GM10266 (cell line): ENCODE measurements around the gene APLP2.
A peak's percentile ranks its signal among the peaks of the same experiment; 100 is the strongest.

ENCODE experiments used
- DNase-seq: peaks from one replicate; pipeline ENCODE4 v3.0.0; 2012; ENCODE audit errors: extremely low spot score
- CTCF ChIP-seq: IDR thresholded peaks from 2 replicates; pipeline ENCODE4 v1.5.1; 2012; ENCODE audit warnings: mild to moderate bottlenecking, low read depth; ENCODE audit not compliant: control insufficient read depth, insufficient read depth; ENCODE audit errors: missing control alignments

APLP2 gene

DNA sequence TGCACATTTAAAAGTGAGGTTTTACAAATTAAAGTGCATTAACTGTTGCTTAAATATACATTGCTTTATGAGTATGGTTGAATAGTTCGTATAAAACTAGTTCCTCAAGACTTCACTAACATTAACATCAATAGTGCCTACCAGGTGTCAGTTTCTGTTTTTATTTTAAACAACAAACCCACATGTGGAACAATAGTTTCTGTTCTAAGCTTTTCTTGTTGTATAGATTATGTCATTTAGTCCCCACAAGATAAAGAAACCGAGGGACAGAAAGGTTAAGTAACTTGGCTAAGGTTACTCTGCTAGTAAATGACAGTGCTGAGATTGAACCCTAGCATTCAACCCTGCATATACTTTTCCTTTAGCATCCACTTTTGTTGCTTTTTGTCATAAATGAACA lies 48.5 kb downstream of the APLP2 start:
- DNase-seq: peak; percentile 64
- TF ChIP-seq CTCF: no peak

DNA sequence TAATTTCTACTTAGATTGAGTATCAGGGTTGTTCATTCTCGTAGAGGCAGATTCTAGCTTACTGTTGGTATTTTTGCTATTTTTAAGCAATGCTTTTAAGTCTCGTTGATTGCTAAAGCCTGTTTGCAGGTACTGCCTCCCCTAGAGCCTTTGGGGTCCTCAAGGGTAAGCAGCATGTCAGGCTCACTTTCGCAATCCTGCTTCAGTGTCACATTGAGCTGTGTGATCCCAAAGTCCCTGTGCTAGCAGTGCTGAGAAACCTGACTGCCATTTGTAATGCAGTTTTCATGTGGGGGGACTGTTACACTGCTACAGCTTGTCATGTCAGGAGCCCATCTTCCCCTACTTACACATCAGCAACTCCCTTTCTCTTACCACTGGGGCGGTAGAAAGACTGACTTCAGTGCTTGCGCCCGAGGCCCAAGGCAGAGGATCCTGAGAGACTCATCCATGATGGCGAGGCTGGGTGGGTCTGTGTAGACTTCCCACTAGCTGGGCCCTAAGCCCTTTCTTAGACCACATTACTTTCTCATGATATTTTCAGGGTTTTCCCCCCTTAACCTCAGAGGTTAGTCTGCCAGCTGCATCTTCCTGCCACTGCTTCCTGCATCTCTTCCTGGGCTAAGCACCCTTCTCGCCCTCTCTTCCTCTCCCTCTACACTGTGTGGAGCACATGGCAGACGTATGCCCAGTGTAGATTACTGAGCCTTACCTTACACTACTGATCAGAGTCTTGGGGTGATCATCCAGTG lies 49.1 kb downstream of the APLP2 start:
- no peak for TF ChIP-seq CTCF
- peak; percentile 30 for DNase-seq

DNA sequence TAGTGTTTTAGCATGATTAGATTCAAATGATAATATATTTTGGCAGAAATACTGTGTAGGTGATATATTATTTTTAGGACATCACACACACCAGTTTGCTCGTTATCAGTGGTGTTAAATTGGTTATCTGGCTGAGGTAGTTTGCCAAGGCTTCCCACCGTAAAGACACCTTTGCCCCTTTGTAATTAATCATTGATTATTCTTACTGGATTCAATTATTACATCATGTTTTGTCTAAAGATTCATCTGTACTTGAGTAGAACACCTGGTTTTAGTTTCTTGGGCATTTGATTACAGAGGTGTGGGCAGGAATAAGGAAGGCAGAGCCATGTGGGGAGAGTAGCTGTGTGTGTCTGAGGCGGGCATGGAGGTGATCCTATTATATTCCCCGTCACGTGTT lies 50.4 kb downstream of the APLP2 start:
- TF ChIP-seq CTCF: no peak
- no peak for DNase-seq

DNA sequence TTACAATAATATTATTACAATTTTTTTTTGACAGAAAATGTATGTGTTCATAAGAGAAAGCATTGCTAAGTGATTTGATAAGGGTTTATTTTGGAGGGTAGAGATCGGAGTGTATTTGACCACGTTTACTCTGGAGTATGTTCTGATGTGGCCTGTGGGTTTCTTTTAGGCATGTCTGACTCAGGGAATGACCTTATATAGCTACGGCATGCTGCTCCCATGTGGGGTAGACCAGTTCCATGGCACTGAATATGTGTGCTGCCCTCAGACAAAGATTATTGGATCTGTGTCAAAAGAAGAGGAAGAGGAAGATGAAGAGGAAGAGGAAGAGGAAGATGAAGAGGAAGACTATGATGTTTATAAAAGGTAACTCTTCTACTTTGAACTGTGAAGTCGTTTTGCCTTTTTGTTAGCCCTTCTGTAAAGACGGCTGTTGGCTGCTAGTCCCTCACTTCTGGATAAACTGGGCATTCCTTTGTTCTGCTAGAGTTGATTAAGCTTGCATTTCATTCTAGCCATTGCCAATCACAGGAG lies 51.8 kb downstream of the APLP2 start:
- TF ChIP-seq CTCF: no peak
- no peak for DNase-seq

GRCh38 chr11:130122141-130122575 lies 52.5 kb downstream of the APLP2 start:
- no peak for TF ChIP-seq CTCF
- no peak for DNase-seq

GRCh38 chr11:130123414-130124040 lies 53.8 kb downstream of the APLP2 start:
- TF ChIP-seq CTCF: no peak
- DNase-seq: no peak

GRCh38 chr11:130124096-130124495 lies 54.4 kb downstream of the APLP2 start:
- no peak for DNase-seq
- no peak for TF ChIP-seq CTCF
